GM18520 (cell line): ENCODE results near the gene CSNK2A3.
"Not testable (repeated sequence)": the region's sequence is repeated elsewhere in the genome, so short reads cannot be mapped to it uniquely, and the experiment has no call there.

Source experiments
- ATAC-seq: cut with Tn5 transposase; IDR thresholded peaks from one replicate; pipeline ENCODE4 v1.9.1; 2021; ENCODE audit not compliant: unreplicated experiment

Gene CSNK2A3

DNA sequence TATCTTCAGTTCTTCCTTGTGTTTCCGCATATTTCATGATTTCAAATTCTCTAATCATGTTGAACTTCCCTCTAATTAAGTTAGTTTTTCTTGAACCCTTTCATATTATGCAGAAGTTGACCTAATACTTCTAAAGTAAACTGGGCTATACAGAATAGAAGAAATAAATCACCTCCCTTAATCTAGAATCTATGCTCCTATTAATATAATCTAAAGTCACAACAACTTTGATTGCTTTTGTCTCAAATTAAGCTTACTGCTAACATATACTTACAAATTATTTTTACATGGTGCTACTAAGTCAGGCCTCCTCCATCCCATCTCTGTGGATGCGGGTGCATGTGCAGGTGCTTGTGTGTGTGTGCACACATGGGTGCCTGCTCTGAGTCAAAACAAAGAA lies 27.3 kb upstream of the CSNK2A3 start:
- no peak for ATAC-seq

GRCh38 chr11:11379661-11380060 lies 26.6 kb upstream of the CSNK2A3 start:
- ATAC-seq, result no peak

- no peak for ATAC-seq
Observed at GRCh38 chr11:11378184-11378940, 25.3 kb upstream of the CSNK2A3 start.

- no peak for ATAC-seq
Observed at GRCh38 chr11:11374358-11375148, 21.5 kb upstream of the CSNK2A3 start.

DNA sequence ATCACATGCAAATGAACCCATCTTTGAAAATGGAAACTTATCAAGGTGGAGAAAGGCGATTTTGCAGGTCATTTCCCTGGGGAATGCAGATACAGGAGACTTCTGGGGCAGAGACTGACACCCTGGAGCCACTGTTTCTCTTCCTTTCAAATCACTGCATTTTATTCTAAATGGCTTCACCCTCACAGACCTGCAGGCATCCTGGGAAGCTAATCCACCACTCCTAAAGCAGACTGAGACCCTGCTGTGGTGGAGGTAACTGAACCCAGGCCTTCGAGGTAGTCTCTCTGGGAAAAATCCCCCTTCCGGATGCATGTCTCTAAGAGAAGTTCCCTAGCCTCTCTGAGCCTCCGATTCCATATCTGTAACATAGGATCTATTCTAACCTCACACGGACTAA lies 20.9 kb upstream of the CSNK2A3 start:
- ATAC-seq, result no peak

GRCh38 chr11:11372461-11372860 lies 19.4 kb upstream of the CSNK2A3 start:
- no peak for ATAC-seq

- ATAC-seq, result no peak
Observed at GRCh38 chr11:11370962-11371303, 17.9 kb upstream of the CSNK2A3 start.

- no peak for ATAC-seq
Observed at GRCh38 chr11:11370255-11370961, 17.4 kb upstream of the CSNK2A3 start.

DNA sequence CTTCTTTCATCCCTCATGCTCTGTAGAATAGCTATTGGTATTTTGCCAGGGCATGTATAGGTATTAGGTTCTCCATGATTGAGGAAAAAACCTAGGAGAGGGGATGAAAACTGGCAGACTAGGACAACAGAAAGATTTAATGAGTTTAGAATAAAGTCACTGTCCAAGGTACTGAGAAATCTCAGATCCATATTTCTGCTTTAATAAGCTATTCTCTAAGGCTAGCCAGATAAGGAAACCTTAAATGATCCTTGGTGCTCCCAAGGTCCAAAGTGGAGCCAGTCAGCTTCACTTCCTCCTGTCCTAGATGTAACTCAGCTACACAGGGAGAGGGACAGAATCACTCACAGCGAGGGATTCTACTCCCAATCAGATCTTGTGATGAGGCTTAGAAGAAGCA lies 13.7 kb upstream of the CSNK2A3 start:
- no peak for ATAC-seq

DNA sequence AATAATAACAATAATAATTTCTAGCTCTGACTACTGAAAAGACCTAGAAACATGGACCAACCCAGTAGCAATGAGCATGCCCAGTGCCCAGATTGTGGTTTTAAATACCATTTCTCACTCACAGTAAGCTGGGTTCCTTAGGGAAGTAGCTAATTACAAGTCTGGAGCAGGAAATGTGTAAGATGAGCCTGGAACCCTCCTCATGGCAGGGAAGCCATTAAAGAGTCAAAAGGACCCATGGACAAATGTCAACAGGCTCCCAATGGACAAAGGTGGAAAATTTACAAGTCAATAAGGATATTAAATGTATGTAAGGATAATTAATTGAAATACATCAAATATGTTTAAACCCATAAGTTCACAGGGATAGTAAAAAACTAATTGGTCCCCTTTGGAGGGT lies 10.6 kb upstream of the CSNK2A3 start:
- ATAC-seq, result no peak

DNA sequence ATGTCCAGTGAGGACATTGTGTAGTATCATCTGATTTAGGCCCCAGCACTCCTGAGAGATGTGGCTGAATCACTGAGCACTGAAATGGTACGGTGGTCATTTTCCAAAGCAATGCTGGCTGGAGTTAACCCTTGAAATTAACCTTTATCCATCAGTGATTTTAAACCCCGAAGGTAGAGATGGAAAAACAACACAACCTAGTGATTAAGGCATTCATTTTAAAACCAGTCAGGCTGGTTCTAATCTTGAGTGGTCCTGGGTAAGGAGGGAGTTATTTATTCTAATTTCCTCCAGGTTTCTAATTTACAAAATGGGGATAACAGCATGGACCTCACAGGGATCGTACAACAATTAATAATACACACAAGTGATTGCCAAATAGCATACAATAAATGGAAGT lies 6.6 kb upstream of the CSNK2A3 start:
- ATAC-seq, result no peak

- ATAC-seq, result no peak
Observed at GRCh38 chr11:11356842-11357241, 3.8 kb upstream of the CSNK2A3 start.

DNA sequence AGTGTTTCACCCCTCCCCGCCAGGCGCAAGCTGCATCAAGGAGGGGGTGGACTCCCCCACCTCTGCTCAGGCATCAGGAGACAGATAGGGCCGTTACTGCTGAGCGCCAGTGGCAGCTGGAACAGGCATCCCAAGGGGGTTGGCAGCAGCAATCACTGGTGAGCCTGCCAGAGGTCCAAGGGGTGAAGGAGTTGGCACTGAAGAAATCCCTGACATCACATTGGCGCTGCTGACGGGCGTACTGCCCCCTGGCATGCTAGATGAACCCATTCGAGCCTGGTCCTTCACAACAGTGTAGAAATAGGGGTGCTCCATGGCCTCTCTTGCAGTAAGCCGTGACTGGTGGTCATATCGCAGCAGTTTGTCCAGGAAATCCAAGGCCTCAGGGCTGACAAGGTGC lies 1.2 kb downstream of the CSNK2A3 start:
- not testable (repeated sequence) for ATAC-seq

DNA sequence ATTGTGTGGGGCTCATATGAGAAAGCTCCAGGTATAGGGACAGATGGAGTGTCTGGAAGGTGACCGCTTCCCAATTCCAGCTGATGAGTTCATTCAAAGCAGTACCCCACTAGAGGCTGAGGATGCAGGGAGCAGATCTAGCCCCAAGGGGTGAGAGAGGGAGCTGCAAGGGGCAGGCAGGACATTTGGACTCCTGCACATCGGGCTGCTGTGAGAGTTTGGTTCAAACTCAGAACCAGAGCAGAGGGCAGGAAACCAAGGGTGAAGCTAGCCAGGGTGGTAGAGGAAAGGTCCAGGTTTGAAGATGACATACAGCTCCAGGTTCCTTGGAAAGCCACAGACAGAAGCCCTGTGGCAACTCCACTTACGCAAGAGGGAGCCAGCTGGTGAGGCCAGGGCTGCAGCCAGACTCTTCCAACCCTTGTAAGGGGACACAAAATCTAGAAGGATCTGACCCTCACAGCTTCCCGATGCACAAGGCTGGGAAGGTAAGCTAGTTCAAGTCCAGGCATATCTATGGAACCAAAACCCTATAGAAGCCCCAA lies 1.9 kb downstream of the CSNK2A3 start:
- no peak for ATAC-seq

GRCh38 chr11:11349870-11350337 lies 3.1 kb downstream of the CSNK2A3 start:
- no peak for ATAC-seq

- ATAC-seq, result no peak
Observed at GRCh38 chr11:11349106-11349825, 3.8 kb downstream of the CSNK2A3 start.

- no peak for ATAC-seq
Observed at GRCh38 chr11:11348303-11348702, 4.7 kb downstream of the CSNK2A3 start.

DNA sequence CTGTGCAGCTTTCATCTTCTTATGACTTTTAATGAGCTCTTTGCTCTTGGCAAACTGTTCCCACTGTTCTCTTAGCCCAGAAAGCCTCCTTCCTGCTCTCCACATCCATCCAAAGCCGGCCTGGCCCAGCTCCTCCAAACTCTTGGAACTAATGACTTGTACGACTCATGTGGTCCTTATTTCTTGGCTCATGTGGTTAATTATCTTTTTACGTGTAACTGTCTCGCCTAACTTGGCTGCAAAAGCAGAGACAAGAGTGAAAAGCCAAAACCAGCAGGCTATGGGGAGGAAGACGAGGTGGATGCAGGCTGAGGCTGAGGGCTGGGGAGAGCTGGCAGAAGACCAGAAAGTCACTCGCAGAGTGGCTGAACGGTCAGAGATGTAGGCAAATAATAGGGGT lies 5.5 kb downstream of the CSNK2A3 start:
- ATAC-seq, result no peak

- no peak for ATAC-seq
Observed at GRCh38 chr11:11346303-11346702, 6.7 kb downstream of the CSNK2A3 start.

- ATAC-seq, result no peak
Observed at GRCh38 chr11:11345099-11345498, 8.0 kb downstream of the CSNK2A3 start.

GRCh38 chr11:11344045-11344444 lies 9.0 kb downstream of the CSNK2A3 start:
- ATAC-seq, result no peak
